ENCODE data around the gene CPNE5. TPM values are rescaled to one million over a fixed set of nuclear protein-coding genes. Genes with fewer than 3 reads are reported as not detected.

The CPNE5 gene
- total RNA-seq, 1 donor from 2014 or later: 0.58 TPM

- no peak for DNase-seq (ENCODE audit: low read depth)
- TF ChIP-seq CTCF (conservative IDR thresholded peaks at IDR 0.05; ENCODE audit: low read depth, low read length): no peak
- H3K4me3 ChIP-seq (ENCODE audit: low read depth, low read length): no peak overlapping the region
Observed at GRCh38 chr6:36734486-36735060, 104.7 kb downstream of the CPNE5 start.

- H3K4me3 ChIP-seq (ENCODE audit: low read depth, low read length): no peak overlapping the region
- no peak for TF ChIP-seq CTCF (conservative IDR thresholded peaks at IDR 0.05; ENCODE audit: low read depth, low read length)
- DNase-seq (ENCODE audit: low read depth): no peak
Observed at GRCh38 chr6:36733300-36733699, 105.9 kb downstream of the CPNE5 start.

GRCh38 chr6:36731622-36732310 is 107.5 kb downstream of the CPNE5 start:
- DNase-seq (ENCODE audit: low read depth): no peak
- TF ChIP-seq CTCF (conservative IDR thresholded peaks at IDR 0.05; ENCODE audit: low read depth, low read length): no peak
- no peak overlapping the region for H3K4me3 ChIP-seq (ENCODE audit: low read depth, low read length)

- no peak overlapping the region for H3K4me3 ChIP-seq (ENCODE audit: low read depth, low read length)
- TF ChIP-seq CTCF (conservative IDR thresholded peaks at IDR 0.05; ENCODE audit: low read depth, low read length): no peak
- DNase-seq (ENCODE audit: low read depth): no peak
Observed at GRCh38 chr6:36730424-36731380, 108.5 kb downstream of the CPNE5 start.

- no peak overlapping the region for H3K4me3 ChIP-seq (ENCODE audit: low read depth, low read length)
- DNase-seq (ENCODE audit: low read depth): no peak
- no peak for TF ChIP-seq CTCF (conservative IDR thresholded peaks at IDR 0.05; ENCODE audit: low read depth, low read length)
Observed at GRCh38 chr6:36729161-36729524, 110.1 kb downstream of the CPNE5 start.

GRCh38 chr6:36728289-36729160 is 110.7 kb downstream of the CPNE5 start:
- no peak for TF ChIP-seq CTCF (conservative IDR thresholded peaks at IDR 0.05; ENCODE audit: low read depth, low read length)
- no peak for DNase-seq (ENCODE audit: low read depth)
- H3K4me3 ChIP-seq (ENCODE audit: low read depth, low read length): no peak overlapping the region

Data from epithelial cell of proximal tubule (primary cell).